HG03060 (cell line): ENCODE data around the gene ZNF441.
"Not testable (repeated sequence)": the region's sequence is repeated elsewhere in the genome, so short reads cannot be mapped to it uniquely, and the experiment has no call there.

Experiments used
- ATAC-seq: cut with Tn5 transposase; IDR thresholded peaks from one replicate; pipeline ENCODE4 v1.9.1; 2021; ENCODE audit warnings: low read depth, moderate number of reproducible peaks; ENCODE audit not compliant: unreplicated experiment

The ZNF441 gene

GRCh38 chr19:11776669-11777068 is 9.9 kb downstream of the ZNF441 start:
- ATAC-seq = not testable (repeated sequence)

- no peak for ATAC-seq
These were observed 13.7 kb downstream of the ZNF441 start for GRCh38 chr19:11780431-11781020.

- ATAC-seq = no peak
These were observed 14.7 kb downstream of the ZNF441 start for GRCh38 chr19:11781295-11782057.

DNA sequence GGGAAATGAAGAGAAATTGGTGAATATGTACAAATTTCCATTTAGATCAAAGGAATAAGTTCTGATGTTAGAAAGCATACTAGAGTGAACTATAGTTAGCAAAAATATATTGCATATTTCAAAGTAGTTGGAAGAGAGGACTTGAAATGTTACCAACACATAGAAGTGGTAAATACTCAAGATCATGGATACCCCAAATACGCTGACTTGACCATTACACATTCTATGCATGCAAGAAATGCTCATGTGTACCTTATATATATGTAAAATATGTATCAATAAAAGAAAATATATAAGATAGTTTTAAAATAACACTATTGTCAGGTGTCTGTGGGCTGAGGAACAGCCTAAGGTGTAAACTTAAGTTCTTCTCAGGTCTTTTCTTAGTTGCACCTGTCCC is 17.0 kb downstream of the ZNF441 start:
- ATAC-seq = no peak

DNA sequence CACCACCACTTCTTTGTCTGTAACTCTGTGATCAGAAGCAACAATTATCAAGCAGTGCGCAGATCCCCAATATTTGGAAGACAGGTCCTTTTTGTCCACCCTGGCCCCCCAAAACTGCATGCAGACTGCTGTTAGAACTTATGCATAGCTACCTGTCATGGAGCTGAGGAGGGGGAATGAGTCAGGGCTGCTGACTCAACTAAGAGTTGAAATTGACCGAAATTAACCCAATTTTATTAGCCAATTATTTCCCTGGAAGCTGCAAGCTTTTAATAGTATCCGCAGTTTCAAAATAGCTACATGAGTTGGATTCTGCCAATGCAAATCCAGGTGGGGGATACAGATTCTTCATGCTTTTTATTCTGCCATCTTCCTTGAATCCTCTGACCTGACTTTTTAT is 17.6 kb downstream of the ZNF441 start:
- no peak for ATAC-seq

- ATAC-seq = no peak
These were observed 20.7 kb downstream of the ZNF441 start for GRCh38 chr19:11787536-11787935.

- no peak for ATAC-seq
These were observed 26.1 kb downstream of the ZNF441 start for GRCh38 chr19:11792942-11793341.

DNA sequence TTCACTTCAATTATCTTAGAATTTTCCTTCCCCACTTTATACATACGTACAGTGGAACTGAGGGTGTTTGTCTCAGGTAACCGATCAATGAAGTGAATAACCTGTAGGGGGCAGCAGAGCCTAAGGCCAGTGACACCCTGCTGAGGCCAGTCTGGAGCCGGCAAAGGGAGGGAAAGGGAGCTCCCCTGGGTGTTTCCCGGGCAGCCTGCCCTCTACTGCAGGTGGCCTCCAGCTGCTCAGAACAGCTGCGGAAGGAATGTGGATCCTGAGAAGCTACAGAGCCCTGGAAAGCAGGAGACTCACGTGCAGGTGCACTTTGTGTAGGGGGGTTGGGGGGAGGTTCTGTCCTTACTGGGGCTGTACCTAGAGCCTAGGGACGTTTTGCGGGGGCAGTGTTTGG is 30.7 kb downstream of the ZNF441 start:
- ATAC-seq = no peak

- ATAC-seq = no peak
These were observed 31.9 kb downstream of the ZNF441 start, which contains the start of gene ZNF491 for GRCh38 chr19:11798391-11799330. ZNF491 (plus strand) TSS chr19:11798523; CDS start chr19:11805954, 7,431 bp downstream.

- ATAC-seq = no peak
These were observed 39.7 kb downstream of the ZNF441 start for GRCh38 chr19:11806354-11807098.

DNA sequence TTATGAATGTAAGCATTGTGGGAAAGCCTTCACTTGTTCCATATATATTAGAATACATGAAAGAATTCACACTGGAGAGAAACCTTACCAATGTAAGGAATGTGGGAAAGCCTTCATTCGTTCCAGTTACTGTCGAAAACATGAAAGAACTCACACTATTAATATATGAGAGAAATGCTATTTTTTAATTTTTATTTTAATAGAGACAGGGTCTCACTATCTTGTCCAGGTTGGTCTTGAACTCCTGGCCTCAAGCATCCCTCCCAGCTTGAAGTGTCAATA is 40.2 kb downstream of the ZNF441 start:
- ATAC-seq = no peak

- no peak for ATAC-seq
These were observed 46.9 kb downstream of the ZNF441 start for GRCh38 chr19:11813703-11814028.

DNA sequence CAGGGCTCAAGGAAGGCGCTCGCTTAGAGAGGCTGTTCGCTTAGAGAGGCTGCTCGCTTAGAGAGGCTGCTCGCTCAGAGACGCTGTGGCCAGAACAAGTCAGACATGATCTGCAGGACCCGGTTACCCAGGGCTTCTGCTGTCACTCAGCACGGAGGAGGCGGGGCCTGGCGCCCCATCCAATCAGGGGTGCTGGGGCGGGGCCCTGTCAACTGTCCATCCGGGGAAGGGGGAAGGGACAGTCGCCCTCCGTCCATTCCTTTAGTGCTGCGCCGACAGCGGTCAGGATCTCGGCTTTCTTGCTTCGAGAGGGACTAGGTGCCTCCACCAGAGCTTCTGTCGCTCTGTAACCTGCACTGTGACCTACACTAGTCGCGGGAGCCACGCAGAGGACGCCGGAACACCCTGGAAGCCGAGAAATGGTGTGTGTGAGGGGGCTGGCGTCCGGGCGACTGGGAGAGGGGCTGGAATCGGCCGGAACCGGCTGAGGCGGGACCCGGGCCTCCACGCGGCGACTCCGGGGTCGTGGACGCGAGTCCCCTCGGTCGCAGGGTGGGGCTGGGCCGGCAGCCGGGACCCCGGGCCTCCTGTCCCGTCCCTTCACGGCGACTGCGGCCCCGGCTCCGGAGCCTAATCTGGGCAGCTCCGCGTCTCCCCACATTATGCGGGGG is 47.4 kb downstream of the ZNF441 start, which contains the start of gene ZNF440:
Gene ZNF440, plus strand, starts transcription at position 245 of the 671 bp plus-strand sequence. Its CDS starts 175 bp downstream, at position 420.
- peak; percentile 71 for ATAC-seq

GRCh38 chr19:11814700-11815035 is 47.9 kb downstream of the ZNF441 start:
- ATAC-seq = no peak

GRCh38 chr19:11821474-11822109 is 54.8 kb downstream of the ZNF441 start:
- no peak for ATAC-seq

DNA sequence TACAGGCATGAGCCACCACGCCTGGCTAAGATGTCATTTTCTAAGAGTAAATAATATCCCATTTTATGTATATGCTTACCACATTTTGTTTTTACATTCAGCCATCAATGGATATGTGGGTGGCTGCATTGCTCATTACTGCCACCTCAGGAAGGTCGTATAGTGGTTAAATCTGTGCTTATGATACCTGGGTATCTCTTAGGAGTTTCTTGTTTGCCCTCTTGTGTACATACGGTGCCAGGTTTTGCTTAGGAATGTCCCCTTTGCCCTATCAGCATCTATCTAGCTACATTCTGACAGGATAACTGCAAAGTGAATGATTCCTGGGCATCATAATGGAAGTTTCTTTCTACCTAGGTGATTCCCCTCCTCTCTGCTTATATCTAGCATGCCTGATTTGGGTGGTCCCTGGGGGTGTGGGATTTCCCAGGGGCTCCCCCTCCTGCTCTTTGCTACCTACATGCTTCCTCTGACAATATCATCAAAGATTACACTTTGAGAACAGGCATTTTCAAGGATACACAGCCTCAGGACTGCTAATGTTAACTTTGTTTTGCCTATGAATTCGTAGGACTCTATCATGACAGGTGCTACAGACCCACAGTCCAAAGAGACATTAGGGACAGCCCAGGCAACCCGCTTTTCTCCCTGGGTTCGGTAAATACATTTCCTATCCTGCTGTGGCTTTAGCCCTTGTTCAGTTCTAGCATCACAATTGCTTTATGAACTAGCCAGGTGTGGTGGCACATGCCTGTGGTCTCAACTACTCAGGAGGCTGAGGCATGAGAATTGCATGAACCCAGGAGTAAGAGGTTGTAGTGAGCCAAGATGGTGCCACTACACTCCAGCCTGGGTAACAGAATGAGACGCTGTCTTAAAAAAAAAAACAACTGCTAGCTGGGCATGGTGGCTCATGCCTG is 62.4 kb downstream of the ZNF441 start:
- ATAC-seq = not testable (repeated sequence)

- no peak for ATAC-seq
These were observed 65.6 kb downstream of the ZNF441 start for GRCh38 chr19:11832253-11832912.

GRCh38 chr19:11833541-11833940 is 66.7 kb downstream of the ZNF441 start:
- ATAC-seq = no peak
